Common myeloid progenitor, CD34-positive (primary cell): Measurements from ENCODE around the gene TOGARAM2.
"Not testable (repeated sequence)": the region's sequence is repeated elsewhere in the genome, so short reads cannot be mapped to it uniquely, and the experiment has no call there.

ENCODE experiments used
- CTCF ChIA-PET: fragments of 350-600 bp; sonication (Branson Sonifier 250); formaldehyde crosslinking; loops from one replicate; lab custom pipeline; 2021; ENCODE audit warnings: antibody characterized with exemption; lab: Charles Lee
- POLR2A ChIA-PET: fragments of 350-600 bp; sonication (Branson Sonifier 250); formaldehyde crosslinking; loops from one replicate; lab custom pipeline; 2021; ENCODE audit warnings: antibody characterized with exemption; lab: Charles Lee
- DNase-seq, 3 donors: peaks; one replicate each; pipeline versions ENCODE4 v3.0.0 to v3.0.0-alpha.2; 2013
- H3K27ac ChIP-seq, 2 experiments: 1 replicate in 1 of 2; 2 replicates in 1 of 2; pipeline ENCODE4 v1.7.0; 2013; ENCODE audit warnings: inconsistent platforms in 2 of 2, low read length in 2 of 2, mild to moderate bottlenecking in 2 of 2, low read depth in 1 of 2, moderate library complexity in 1 of 2; ENCODE audit not compliant: severe bottlenecking in 2 of 2, insufficient read depth in 1 of 2, poor library complexity in 1 of 2
- H3K27me3 ChIP-seq, 5 experiments: replicated peaks in 2 of 5; 1 replicate in 3 of 5; 2 replicates in 2 of 5; pipeline versions ENCODE4 v1.6.1 to v1.7.0; 2013; ENCODE audit warnings: low read length in 4 of 5, mild to moderate bottlenecking in 2 of 5, moderate library complexity in 2 of 5, inconsistent platforms in 1 of 5; ENCODE audit not compliant: insufficient read depth in 5 of 5, control insufficient read depth in 4 of 5
- H3K36me3 ChIP-seq, 4 experiments: 1 replicate in 2 of 4; 2 replicates in 2 of 4; pipeline versions ENCODE4 v1.6.1 to v1.7.0; 2013; ENCODE audit warnings: low read length in 3 of 4, control low read depth in 1 of 4, mild to moderate bottlenecking in 1 of 4; ENCODE audit not compliant: control insufficient read depth in 4 of 4, insufficient read depth in 4 of 4
- H3K4me1 ChIP-seq, 4 experiments: 1 replicate in 3 of 4; 2 replicates in 1 of 4; pipeline versions ENCODE4 v1.6.1 to v1.7.1; 2013; ENCODE audit warnings: low read length in 3 of 4, mild to moderate bottlenecking in 3 of 4, control low read depth in 1 of 4, inconsistent platforms in 1 of 4, moderate library complexity in 1 of 4; ENCODE audit not compliant: control insufficient read depth in 4 of 4, insufficient read depth in 4 of 4; ENCODE audit errors: control extremely low read depth in 1 of 4
- H3K4me3 ChIP-seq, 7 experiments: 1 replicate in 4 of 7; 2 replicates in 3 of 7; pipeline versions ENCODE4 v1.5.1 to v1.7.0; 2013; ENCODE audit warnings: mild to moderate bottlenecking in 7 of 7, low read length in 6 of 7, moderate library complexity in 6 of 7, inconsistent platforms in 2 of 7, low read depth in 2 of 7, control low read depth in 1 of 7; ENCODE audit not compliant: insufficient read depth in 4 of 7, control insufficient read depth in 1 of 7; ENCODE audit errors: extremely low read depth in 1 of 7
- H3K9me3 ChIP-seq, 5 experiments: 1 replicate in 4 of 5; 2 replicates in 1 of 5; pipeline versions ENCODE4 v1.6.1 to v1.7.1; 2013; ENCODE audit warnings: low read length in 4 of 5, mild to moderate bottlenecking in 2 of 5, inconsistent platforms in 1 of 5, low read depth in 1 of 5, moderate library complexity in 1 of 5; ENCODE audit not compliant: control insufficient read depth in 4 of 5, insufficient read depth in 2 of 5; ENCODE audit errors: control extremely low read depth in 1 of 5
- WGBS: methylation state at CpG from one replicate; pipeline ENCODE4 v1.1.5; 2013; ENCODE audit not compliant: insufficient coverage; 5-methylcytosine and 5-hydroxymethylcytosine counted together

Gene TOGARAM2

DNA sequence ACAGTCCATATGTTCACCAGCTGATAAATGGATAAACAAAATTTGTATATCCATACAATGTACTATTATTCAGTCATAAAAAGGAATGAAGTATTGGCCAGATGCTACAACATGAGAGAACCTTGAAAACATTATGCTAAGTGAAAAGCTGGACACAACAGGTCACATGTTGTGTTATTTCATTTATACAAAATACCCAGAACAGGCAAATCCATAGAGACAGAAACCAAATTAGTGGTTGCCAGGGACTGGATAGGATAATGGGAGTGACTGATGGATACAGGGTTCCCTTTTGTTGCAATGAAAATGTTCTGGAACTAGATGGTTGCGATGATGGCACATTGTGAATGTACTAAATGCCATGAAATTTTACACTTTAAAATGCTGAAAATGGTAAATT, 103.5 kb downstream of the TOGARAM2 start:
- CTCF ChIA-PET: interaction anchor here (1.6 kb wide), 1 partner anchor 11 kb away, joined by 6 read pairs; no protein-coding TSS in a partner anchor
- no peaks in the 10 kb centered on the region for H3K27me3 ChIP-seq
- WGBS: no CpG with 5 or more reads among the region's 1 CpG
- no peak for DNase-seq
- no peak overlapping the region for H3K27ac ChIP-seq
- no peak overlapping the region for H3K4me3 ChIP-seq
- POLR2A ChIA-PET: no interaction called here
- H3K36me3 ChIP-seq: no peaks in the 10 kb centered on the region
- no peaks in the 10 kb centered on the region for H3K4me1 ChIP-seq
- H3K9me3 ChIP-seq: peaks cover 0 to 16% (median 12%) of the 10 kb centered on the region in 5 experiments

DNA sequence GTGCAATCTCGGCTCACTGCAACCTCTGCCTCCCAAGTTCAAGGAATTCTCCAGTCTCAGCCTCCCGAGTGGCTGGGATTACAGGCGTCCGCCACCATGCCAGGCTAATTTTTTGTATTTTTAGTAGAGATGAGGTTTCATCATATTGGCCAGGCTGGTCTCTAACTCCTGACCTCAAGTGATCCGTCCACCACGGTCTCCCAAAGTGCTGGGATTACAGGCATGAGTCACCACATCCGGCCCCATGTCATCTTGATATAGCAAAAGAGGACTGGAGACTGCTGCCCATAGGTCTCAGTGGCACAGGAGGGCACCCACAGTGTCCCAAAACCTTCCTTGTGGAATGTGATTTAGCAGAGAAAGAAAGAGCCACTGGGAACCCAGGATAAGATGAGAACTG, 109.2 kb downstream of the TOGARAM2 start:
- 94% methylated on average over 5 of the region's 7 CpGs for WGBS
- POLR2A ChIA-PET: not testable (repeated sequence)

DNA sequence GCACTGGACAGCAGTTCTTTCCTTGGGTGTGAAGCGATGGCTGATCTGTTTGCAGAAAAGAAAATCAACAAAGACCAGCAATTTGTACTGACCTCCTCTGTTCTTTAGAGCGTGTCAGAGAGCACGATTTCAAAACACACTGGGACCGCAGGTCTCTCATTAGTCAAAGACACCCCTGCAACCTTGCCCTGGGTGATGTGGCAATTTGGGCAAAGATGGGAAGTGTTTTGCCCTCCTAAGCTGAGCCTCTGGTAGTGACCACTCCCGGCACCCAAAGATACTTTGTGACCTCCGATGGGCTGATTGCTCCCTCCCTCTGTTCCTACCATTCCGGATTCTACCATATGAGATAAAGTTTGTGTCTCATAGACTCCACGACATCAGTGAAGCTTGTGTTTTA, 115.9 kb downstream of the TOGARAM2 start:
- no peak overlapping the region for H3K4me3 ChIP-seq
- H3K27ac ChIP-seq: no peak overlapping the region
- WGBS: 93% methylated on average over 7 of the region's 8 CpGs
- DNase-seq: no peak
- no peaks in the 10 kb centered on the region for H3K4me1 ChIP-seq
- ChIA-PET CTCF (interaction anchor here (1.1 to 1.7 kb wide), 2 partner anchors 9 to 13 kb away, joined by 5 to 6 read pairs; no protein-coding TSS in a partner anchor), POLR2A (no interaction called here)
- H3K9me3 ChIP-seq: no peaks in the 10 kb centered on the region
- no peaks in the 10 kb centered on the region for H3K36me3 ChIP-seq
- no peaks in the 10 kb centered on the region for H3K27me3 ChIP-seq

More for the DNA sequence above, 109.2 kb downstream of the TOGARAM2 start:
- H3K9me3 ChIP-seq, H3K4me3 ChIP-seq, H3K4me1 ChIP-seq, H3K27me3 ChIP-seq, H3K27ac ChIP-seq, DNase-seq, CTCF ChIA-PET, H3K36me3 ChIP-seq: not testable (repeated sequence)

DNA sequence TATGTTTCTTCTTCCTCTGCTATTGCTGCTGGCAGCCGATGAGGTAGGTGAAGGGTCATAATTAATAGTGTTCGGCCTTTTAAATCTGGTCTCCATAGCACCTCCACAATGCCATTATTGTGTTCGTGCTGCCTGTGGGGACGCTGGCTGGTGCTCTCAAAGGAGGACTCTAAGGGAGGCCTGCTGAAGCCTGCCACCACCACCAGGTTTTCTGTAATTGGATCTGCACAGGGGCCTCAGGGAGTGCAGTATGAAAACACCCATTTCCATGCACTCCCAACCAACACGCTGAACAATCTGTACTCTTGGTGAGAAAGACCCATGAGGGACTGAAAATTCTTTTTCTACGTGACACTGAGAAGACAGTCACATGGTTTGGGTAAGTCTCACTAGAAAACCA, 116.5 kb downstream of the TOGARAM2 start:
- Histone ChIP-seq H3K4me3 (no peak overlapping the region), H3K9me3 (no peaks in the 10 kb centered on the region), H3K36me3 (no peaks in the 10 kb centered on the region), H3K27ac (no peak overlapping the region), H3K27me3 (no peaks in the 10 kb centered on the region), H3K4me1 (no peaks in the 10 kb centered on the region)
- POLR2A ChIA-PET: no interaction called here
- CTCF ChIA-PET: no interaction called here
- 100% methylated on average over 6 of the region's 6 CpGs for WGBS
- DNase-seq: no peak

DNA sequence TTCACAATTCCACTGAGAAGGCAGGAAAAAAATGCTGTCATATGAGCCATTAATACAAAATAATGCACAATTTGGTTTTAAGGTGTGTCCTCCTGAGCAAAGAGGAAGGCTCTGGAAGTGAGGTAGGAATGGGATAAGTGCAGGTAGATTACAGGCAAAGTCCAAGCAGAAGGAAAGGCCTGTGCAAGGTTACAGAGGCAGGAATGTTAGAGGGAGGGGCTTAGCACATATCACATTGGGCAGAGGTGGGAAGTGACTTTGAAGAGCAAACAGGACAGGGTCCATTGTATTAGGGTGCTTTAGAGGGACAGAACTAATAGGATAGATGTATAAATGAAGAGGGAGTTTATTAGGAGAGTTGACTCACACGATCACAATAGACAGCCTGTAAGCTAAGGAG, 119.5 kb downstream of the TOGARAM2 start:
- DNase-seq: no peak
- 100% methylated on average over 1 of the region's 1 CpG for WGBS
- Histone ChIP-seq H3K4me3 (no peak overlapping the region), H3K36me3 (no peaks in the 10 kb centered on the region), H3K4me1 (no peaks in the 10 kb centered on the region), H3K27me3 (no peaks in the 10 kb centered on the region), H3K27ac (no peak overlapping the region), H3K9me3 (no peaks in the 10 kb centered on the region)
- ChIA-PET CTCF (no interaction called here), POLR2A (no interaction called here)
